DMS53 treated with DMSO at 0.1 percent for 48 hours (cell line): ENCODE measurements around the gene ARHGAP12.

Experiments used
- DNase-seq: peaks from one replicate; lab custom pipeline; 2025; ENCODE audit not compliant: unreplicated experiment; lab: John Stamatoyannopoulos, UW

ARHGAP12 gene

GRCh38 chr10:31883397-31883796 lies 45.2 kb downstream of the ARHGAP12 start:
- DNase-seq, result no peak

GRCh38 chr10:31878486-31878885 lies 50.1 kb downstream of the ARHGAP12 start:
- DNase-seq, result no peak

GRCh38 chr10:31876652-31877352 lies 51.8 kb downstream of the ARHGAP12 start:
- DNase-seq, result no peak

DNA sequence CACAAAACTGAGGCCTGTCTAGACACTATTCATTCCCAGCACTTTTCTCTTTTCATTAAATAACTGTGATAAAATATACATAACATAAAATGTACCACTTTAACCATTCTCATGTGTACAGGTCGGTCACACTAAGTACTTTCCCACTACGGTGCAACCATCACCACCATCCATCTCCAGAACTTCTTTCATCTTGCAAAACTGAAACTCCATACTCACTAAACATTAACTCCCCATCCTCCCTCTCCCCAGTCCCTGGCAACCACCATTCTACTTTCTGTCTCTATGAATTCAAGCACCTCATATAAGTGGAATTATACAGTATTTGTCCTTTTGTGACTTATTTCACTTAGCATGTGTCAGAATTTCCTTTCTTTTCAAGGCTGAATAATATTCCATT lies 53.0 kb downstream of the ARHGAP12 start:
- DNase-seq, result no peak

GRCh38 chr10:31873724-31874123 lies 54.9 kb downstream of the ARHGAP12 start:
- no peak for DNase-seq

- DNase-seq, result no peak
Measured at GRCh38 chr10:31871266-31872065, 57.2 kb downstream of the ARHGAP12 start.

DNA sequence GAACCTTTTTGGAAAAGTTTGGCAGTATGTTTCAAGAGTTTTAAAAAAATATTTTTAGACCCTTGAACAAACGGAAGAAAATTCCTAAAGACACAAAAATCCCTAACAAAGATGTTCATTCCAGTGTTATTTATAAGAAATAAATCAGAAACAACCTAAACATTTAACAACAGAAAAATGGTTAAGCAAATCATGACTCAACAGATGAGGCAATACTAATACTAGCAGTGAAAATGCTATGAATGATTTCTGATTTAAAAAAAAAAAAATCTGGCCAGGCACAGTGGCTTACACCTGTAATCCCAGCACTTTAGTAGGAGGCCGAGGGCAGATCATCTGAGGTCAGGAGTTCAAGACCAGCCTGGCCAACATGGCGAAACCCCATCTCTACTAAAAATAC lies 61.0 kb downstream of the ARHGAP12 start:
- no peak for DNase-seq

- no peak for DNase-seq
Measured at GRCh38 chr10:31866118-31866670, 62.4 kb downstream of the ARHGAP12 start.

- DNase-seq, result peak; percentile 22
Measured at GRCh38 chr10:31864834-31865518, 63.7 kb downstream of the ARHGAP12 start.

GRCh38 chr10:31855033-31855432 lies 73.6 kb downstream of the ARHGAP12 start:
- no peak for DNase-seq

- DNase-seq, result no peak
Measured at GRCh38 chr10:31853629-31854028, 75.0 kb downstream of the ARHGAP12 start.

- DNase-seq, result no peak
Measured at GRCh38 chr10:31851216-31851615, 77.4 kb downstream of the ARHGAP12 start.

- no peak for DNase-seq
Measured at GRCh38 chr10:31847515-31847914, 81.1 kb downstream of the ARHGAP12 start.

GRCh38 chr10:31838709-31839108 lies 89.9 kb downstream of the ARHGAP12 start:
- no peak for DNase-seq

DNA sequence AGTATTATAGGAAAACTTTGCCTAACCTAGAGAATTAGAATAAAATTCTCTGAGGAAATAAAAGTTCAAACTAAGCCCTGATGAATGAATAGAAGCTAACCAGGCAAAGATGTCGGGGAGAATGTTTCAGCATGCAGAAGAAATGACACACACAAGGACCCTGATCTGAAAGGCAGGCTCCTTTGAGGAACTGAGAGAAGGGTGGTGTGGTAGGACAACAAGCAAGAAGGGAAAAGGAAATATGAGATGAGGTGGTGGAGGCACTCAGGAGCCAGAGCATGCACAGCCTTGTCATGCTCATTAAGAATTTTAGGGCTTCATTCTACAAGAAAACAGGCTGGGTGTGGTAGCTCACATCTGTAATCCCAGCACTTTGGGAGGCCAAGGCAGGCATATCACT lies 90.6 kb downstream of the ARHGAP12 start:
- no peak for DNase-seq

DNA sequence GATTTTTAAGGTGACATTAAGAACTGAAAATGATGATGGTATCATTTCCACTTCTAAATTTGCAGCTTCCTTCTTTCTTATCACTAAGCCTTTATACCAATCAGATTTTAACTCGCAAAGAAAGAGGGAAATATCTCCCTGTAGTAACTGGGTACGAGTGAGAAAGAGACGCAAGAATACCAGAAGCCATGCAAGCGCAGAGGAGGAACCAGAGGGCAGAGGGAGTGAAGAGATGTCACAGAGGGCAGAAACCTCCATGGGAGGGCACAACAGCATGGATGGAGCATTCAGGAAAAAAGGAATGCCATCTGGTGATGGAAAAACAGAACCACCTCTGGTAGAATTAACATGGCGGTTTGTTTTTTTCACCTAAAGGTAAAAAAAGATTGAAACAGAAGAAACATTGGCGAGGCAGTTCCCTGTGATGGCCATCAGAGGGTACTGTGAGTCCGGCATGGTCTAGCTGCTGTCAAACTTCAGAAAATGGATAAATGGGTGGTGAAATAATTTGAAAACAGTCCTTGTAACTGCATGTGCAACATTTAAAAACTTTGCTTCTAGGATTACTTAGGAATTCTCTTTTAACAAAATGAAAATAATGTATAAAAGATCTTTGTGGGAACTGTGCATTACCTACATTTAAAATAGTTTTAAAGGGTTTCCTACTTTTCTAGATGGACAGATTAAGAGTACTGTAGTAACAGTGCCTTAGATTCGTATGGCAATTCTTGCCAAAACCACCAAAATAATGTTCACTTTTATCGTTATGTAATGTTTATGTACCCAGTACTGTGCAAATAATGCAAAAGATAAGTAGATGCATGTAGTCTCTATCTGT lies 91.8 kb downstream of the ARHGAP12 start:
- DNase-seq, result peak; percentile 7

- DNase-seq, result no peak
Measured at GRCh38 chr10:31833753-31834152, 94.9 kb downstream of the ARHGAP12 start.

- DNase-seq, result no peak
Measured at GRCh38 chr10:31832261-31832660, 96.4 kb downstream of the ARHGAP12 start.

- no peak for DNase-seq
Measured at GRCh38 chr10:31830887-31831286, 97.7 kb downstream of the ARHGAP12 start.

- DNase-seq, result no peak
Measured at GRCh38 chr10:31829776-31830175, 98.9 kb downstream of the ARHGAP12 start.

DNA sequence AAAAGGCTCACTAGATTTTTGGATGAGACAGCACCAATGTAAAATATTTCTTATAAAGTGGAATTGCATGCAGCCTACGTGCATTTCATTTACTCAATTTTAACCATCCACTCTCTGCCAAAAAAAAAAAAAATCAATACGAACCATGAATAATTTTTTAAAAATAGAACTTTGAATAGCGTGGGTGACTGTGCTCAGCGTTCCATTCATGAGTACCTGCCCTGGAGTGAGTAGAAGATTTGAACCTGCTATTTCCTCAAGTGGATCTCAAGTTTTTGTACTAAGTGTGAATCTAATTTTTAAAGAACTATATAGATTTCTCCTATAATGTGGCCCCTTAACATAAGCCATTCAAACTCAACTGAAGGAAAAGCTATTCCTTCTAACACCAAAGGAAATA lies 105.3 kb downstream of the ARHGAP12 start:
- DNase-seq, result no peak
